Stimulated activated CD4-positive, alpha-beta T cell treated with anti-CD3 and anti-CD28 coated beads, TNF-alpha, amount 100 ng/mL, for 1 hour (primary cell): Measurements from ENCODE around the gene KRTAP9-8.
"Not testable (repeated sequence)": the region's sequence is repeated elsewhere in the genome, so short reads cannot be mapped to it uniquely, and the experiment has no call there.

Experiments used
- DNase-seq, 3 donors: peaks; one replicate each; pipeline ENCODE4 v3.0.0-alpha.2; 2020; ENCODE audit warnings: low read depth in 3 of 3, low spot score in 1 of 3

KRTAP9-8 gene

DNA sequence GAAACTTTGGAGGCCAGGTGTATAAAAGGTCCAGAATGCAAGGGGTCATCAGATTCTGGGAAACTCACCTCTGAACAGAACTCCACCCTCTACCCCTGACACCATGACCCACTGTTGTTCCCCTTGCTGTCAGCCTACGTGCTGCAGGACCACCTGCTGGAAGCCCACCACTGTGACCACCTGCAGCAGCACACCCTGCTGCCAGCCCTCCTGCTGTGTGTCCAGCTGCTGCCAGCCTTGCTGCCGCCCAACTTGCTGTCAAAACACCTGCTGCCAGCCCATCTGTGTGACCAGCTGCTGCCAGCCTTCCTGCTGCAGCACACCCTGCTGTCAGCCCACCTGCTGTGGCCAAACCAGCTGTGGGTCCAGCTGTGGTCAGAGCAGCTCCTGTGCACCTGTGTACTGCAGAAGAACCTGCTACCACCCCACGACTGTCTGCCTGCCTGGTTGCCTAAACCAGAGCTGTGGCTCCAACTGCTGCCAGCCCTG, at the start of gene KRTAP9-8:
Gene KRTAP9-8, plus strand, starts transcription at position 51 of the 489 bp plus-strand sequence. Its CDS starts 53 bp downstream, at position 104.
- not testable (repeated sequence) for DNase-seq

DNA sequence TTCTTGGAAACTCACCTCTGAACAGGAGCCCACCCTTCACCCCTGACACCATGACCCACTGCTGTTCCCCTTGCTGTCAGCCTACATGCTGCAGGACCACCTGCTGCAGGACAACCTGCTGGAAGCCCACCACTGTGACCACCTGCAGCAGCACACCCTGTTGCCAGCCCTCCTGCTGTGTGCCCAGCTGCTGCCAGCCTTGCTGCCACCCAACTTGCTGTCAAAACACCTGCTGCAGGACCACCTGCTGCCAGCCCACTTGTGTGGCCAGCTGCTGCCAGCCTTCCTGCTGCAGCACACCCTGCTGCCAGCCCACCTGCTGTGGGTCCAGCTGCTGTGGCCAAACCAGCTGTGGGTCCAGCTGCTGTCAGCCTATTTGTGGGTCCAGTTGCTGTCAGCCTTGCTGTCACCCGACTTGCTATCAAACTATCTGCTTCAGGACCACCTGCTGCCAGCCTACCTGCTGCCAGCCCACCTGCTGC, 47.9 kb upstream of the KRTAP9-8 start, which contains the start of gene KRTAP9-1:
Gene KRTAP9-1, plus strand, starts transcription at position 51 of the 482 bp plus-strand sequence. Its CDS starts 0 bp downstream, at position 51.
- DNase-seq, result not testable (repeated sequence)

DNA sequence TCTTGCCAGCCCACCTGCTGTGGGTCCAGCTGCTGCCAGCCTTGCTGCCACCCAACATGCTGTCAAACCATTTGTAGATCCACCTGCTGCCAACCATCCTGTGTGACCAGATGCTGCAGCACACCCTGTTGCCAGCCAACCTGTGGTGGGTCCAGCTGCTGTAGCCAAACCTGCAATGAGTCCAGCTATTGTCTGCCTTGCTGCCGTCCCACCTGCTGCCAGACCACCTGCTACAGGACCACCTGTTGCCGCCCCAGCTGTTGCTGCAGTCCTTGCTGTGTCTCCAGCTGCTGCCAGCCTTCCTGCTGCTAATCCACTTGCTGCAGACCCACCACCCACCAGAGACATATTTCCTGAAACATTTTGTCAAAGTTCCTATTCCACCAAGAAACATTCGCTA, 47.5 kb upstream of the KRTAP9-8 start:
- no peak for DNase-seq

DNA sequence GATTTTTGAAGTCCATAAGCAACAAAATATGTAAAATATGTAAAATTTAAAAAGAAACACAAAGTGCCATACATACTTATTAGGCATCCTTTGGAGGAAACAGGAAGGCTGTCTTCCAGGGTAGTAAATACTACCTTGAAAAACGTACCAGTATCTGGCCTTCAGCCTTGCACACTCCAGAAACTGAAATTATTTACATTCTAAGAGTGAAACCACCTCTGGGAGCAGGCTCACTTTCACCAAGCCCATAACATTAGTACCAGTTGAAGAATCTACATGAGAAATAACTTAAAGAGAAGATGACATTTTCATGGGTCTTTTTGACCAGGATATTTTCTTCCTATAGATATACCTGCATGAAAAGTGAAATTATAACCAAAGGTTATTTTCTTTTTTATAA, 41.7 kb upstream of the KRTAP9-8 start:
- no peak for DNase-seq

GRCh38 chr17:41199421-41200078, 38.2 kb upstream of the KRTAP9-8 start:
- DNase-seq, result no peak

DNA sequence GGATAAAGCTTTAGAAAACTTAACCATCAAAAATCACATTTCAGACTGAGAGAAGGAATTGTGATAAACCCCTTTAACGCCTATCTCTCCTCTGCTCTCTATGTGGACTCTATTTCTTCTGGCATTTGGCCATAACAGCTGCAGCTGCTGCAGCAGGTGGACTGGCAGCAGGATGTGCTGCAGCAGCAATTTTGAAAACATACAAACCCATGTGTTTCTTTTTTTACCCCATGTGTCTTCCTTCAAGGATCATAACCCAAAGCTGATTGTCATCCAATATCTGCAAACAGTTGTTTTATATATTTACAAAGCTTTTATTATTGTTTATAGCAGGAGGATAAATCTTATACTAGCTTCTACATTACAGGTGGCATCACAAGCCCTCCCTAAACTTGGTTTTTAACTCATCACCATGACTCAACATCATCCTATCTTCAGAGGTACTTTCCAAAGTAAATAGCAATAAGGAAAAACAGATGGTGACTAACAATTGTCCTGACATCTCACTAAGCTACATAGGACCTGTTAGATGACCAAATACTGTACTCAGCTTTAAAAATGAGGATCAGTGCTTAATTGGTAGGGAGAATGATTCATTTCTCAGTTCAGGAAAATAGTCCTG, 25.8 kb upstream of the KRTAP9-8 start:
- DNase-seq, result no peak

GRCh38 chr17:41212524-41213169, 25.2 kb upstream of the KRTAP9-8 start:
- DNase-seq, result no peak

- no peak for DNase-seq
These were observed 22.1 kb upstream of the KRTAP9-8 start for GRCh38 chr17:41215681-41216080.

- no peak for DNase-seq
These were observed 14.0 kb upstream of the KRTAP9-8 start for GRCh38 chr17:41223821-41224220.

GRCh38 chr17:41226051-41226450, 11.7 kb upstream of the KRTAP9-8 start:
- no peak for DNase-seq

DNA sequence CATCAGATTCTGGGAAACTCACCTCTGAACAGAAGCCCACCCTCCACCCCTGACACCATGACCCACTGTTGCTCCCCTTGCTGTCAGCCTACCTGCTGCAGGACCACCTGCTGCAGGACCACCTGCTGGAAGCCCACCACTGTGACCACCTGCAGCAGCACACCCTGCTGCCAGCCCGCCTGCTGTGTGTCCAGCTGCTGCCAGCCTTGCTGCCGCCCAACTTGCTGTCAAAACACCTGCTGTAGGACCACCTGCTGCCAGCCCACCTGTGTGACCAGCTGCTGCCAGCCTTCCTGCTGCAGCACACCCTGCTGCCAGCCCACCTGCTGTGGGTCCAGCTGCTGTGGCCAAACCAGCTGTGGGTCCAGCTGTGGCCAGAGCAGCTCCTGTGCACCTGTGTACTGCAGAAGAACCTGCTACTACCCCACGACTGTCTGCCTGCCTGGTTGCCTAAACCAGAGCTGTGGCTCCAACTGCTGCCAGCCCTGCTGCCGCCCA, 11.2 kb upstream of the KRTAP9-8 start, which contains the start of gene KRTAP9-2:
Gene KRTAP9-2, plus strand, starts transcription at position 51 of the 498 bp plus-strand sequence. Its CDS starts 7 bp downstream, at position 58.
- DNase-seq, result not testable (repeated sequence)

DNA sequence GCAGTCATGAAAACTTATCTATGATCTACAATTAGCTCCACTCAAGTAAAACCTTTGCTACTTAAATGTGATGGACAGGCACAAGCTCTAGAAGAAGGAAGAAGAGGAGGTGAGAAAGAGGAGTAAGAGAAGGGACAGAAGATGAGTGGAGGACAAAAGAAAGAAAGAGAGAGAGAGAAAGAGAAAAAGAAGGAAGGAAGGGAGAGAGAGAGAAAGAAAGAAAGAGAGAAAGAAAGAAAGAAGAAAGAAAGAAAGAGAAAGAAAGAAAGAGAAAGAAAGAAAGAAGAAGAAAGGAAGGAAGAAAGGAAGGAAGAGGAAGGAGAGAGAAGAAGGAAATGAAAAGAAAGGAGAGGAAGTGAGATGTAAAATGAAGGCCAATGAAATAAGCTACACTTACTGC, 7.7 kb upstream of the KRTAP9-8 start:
- DNase-seq, result no peak

DNA sequence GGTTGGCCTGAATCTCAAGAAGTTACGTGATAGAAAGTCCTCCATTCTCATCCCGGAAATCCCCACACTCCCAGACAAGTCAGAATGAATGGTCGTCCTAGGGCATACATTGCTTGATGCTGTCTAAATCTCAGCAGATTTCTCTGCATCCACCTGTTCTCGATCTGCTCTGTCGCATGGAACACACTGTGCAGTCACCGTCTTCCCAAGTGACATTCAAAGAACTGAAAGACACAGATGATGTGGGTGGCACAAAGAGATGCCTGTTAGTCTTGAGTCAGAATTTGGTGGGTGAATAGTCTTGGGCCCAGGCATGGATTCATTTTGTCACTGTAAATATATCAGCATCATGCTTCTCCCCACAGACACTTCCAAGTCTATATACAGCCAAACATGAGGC, 6.1 kb upstream of the KRTAP9-8 start:
- DNase-seq, result no peak

DNA sequence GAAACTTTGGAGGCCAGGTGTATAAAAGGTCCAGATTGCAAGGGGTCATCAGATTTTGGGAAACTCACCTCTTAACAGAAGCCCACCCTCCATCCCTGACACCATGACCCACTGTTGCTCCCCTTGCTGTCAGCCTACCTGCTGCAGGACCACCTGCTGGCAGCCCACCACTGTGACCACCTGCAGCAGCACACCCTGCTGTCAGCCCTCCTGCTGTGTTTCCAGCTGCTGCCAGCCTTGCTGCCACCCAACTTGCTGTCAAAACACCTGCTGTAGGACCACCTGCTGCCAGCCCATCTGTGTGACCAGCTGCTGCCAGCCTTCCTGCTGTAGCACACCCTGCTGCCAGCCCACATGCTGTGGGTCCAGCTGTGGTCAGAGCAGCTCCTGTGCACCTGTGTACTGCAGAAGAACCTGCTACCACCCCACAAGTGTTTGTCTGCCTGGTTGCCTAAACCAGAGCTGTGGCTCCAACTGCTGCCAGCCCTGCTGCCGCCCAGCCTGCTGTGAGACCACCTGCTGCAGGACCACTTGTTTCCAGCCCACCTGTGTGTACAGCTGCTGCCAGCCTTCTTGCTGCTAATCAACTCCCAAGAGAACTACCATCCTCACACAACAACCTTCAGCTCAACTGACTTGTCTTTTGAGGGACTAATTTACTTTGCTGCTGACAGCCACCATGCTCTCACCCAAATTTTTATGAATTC, 5.2 kb upstream of the KRTAP9-8 start, which contains the start of gene KRTAP9-3:
Gene KRTAP9-3, plus strand, starts transcription at position 51 of the 707 bp plus-strand sequence. Its CDS starts 53 bp downstream, at position 104.
- DNase-seq, result not testable (repeated sequence)

- not testable (repeated sequence) for DNase-seq
These were observed 683 bp upstream of the KRTAP9-8 start for GRCh38 chr17:41237116-41237515.

DNA sequence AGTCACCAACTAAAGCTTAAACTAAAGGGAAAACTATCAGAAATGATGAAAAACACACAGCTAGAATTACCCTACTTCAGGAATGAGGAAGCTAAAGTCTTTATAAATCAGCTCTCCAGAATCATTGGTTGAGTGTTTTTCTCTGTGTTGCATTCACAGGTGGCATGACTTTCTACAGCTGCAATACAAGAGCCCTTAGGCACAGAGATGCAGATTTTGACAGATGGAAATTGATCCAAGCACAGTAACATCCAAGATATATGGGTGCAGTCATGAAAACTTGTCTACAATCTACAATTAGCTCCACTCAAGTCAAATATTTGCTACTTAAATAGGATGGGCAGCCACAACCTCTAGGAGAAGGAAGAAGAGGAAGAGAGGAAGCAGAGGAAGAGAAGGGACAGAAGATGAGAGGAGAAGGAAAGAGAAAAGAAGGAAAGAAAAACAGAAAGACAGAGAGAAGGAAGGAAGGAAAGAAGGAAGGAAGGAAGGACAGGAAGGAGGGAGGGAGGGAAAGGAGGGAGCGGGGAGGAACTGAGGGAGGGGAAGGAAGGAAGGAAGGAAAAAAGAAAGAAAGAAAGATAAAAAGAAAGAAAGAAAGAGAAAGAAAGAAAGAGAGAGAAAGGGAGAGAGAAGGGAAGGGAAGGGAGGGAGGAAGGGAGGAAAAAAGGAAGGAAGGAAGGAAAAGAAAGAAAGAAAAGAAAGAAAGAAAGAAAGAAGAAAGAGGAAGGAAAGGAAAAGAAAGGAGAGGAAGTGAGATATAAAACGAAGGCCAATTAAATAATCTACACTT, 9.4 kb downstream of the KRTAP9-8 start:
- DNase-seq, result not testable (repeated sequence)

DNA sequence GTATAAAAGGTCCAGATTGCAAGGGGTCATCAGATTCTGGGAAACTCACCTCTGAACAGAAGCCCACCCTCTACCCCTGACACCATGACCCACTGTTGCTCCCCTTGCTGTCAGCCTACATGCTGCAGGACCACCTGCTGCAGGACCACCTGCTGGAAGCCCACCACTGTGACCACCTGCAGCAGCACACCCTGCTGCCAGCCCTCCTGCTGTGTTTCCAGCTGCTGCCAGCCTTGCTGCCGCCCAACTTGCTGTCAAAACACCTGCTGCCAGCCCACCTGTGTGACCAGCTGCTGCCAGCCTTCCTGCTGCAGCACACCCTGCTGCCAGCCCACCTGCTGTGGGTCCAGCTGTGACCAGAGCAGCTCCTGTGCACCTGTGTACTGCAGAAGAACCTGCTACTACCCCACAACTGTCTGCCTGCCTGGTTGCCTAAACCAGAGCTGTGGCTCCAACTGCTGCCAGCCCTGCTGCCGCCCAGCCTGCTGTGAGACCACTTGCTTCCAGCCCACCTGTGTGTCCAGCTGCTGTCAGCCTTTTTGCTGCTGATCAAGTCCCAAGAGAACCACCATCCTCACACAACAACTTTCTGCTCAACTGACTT, 11.9 kb downstream of the KRTAP9-8 start, which contains the start of gene KRTAP9-4:
Gene KRTAP9-4, plus strand, starts transcription at position 51 of the 604 bp plus-strand sequence. Its CDS starts 34 bp downstream, at position 85.
- DNase-seq, result not testable (repeated sequence)

GRCh38 chr17:41251261-41251660, 13.5 kb downstream of the KRTAP9-8 start:
- DNase-seq, result no peak

DNA sequence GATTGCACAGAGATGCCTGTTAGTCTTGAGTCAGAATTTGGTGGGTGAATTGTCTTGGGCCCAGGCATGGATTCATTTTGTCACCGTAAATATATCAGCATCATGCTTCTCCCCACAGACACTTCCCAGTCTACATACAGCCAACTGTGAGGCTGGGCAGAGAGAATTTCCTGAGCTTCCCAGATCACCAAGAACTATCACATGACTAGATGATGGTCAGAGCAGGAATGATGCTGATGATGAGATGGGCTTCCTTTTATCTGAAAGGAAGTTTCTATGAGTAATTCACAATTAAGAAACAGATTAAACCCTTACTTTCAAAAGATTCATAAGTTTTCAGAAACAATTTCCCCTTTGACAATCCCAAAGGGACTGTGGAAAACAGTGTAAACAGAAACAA, 17.1 kb downstream of the KRTAP9-8 start:
- no peak for DNase-seq
